Effector memory CD8-positive, alpha-beta T cell (primary cell): ENCODE results near the gene GGTLC1.

Source experiments
- ATAC-seq: fragments of 150-1000 bp; cut with Tn5 transposase; replicated peaks from 2 replicates; pipeline ENCODE4 v1.10.0; 2021; ENCODE audit warnings: mild to moderate bottlenecking, moderate library complexity
- DNase-seq, 3 experiments: peaks; one replicate each; pipeline ENCODE4 v3.0.0; 2021
- H3K27ac Mint-ChIP-seq, 2 donors: one replicate each; pipeline ENCODE4 v1.8.0; 2022; ENCODE audit warnings: mild to moderate bottlenecking in 2 of 2, mixed read lengths in 2 of 2, moderate library complexity in 2 of 2
- H3K27me3 Mint-ChIP-seq, 2 donors: one replicate each; pipeline ENCODE4 v1.8.0; 2022; ENCODE audit warnings: mixed read lengths in 2 of 2
- H3K36me3 Mint-ChIP-seq: one replicate; pipeline ENCODE4 v1.8.0; 2022; ENCODE audit warnings: mild to moderate bottlenecking, moderate library complexity, mixed read lengths; ENCODE audit not compliant: insufficient read depth
- H3K4me1 Mint-ChIP-seq, 2 donors: one replicate each; pipeline ENCODE4 v1.8.0; 2022; ENCODE audit warnings: low read depth in 2 of 2, mixed read lengths in 2 of 2
- H3K4me3 Mint-ChIP-seq, 2 donors: one replicate each; pipeline ENCODE4 v1.8.0; 2022; ENCODE audit warnings: mild to moderate bottlenecking in 2 of 2, mixed read lengths in 2 of 2, moderate library complexity in 2 of 2
- H3K9me3 Mint-ChIP-seq, 2 donors: one replicate each; pipeline ENCODE4 v1.8.0; 2022; ENCODE audit warnings: mixed read lengths in 2 of 2

Gene GGTLC1

GRCh38 chr20:23937303-23938117, 51.1 kb downstream of the GGTLC1 start:
- no peak overlapping the region for H3K27ac Mint-ChIP-seq
- ATAC-seq = peak; percentile 100

More at GRCh38 chr20:23937303-23938117, 51.1 kb downstream of the GGTLC1 start:
- peak; percentile 69 to 73 (median 72) for DNase-seq
- Mint-ChIP-seq H3K36me3 (no peaks in the 10 kb centered on the region), H3K4me3 (no peak overlapping the region), H3K9me3 (no peaks in the 10 kb centered on the region), H3K4me1 (peaks cover 0 to 6% of the 10 kb centered on the region in 2 donors), H3K27me3 (peaks cover 8 to 10% of the 10 kb centered on the region in 2 donors)
